Neural progenitor cell (in vitro differentiated cells): ENCODE data around the gene INAFM1.

Source experiments
- CTCF ChIP-seq: fragments of 200-600 bp; sonication (generic); IDR thresholded peaks from 2 replicates; pipeline ENCODE4 v1.5.1; 2017; ENCODE audit warnings: antibody characterized with exemption, mild to moderate bottlenecking
- EZH2 ChIP-seq: fragments of 200-600 bp; sonication (generic); IDR thresholded peaks from 2 replicates; pipeline ENCODE4 v1.6.1; 2017; ENCODE audit warnings: antibody characterized with exemption, mild to moderate bottlenecking, moderate library complexity

- TF ChIP-seq CTCF: no peak
- no peak for TF ChIP-seq EZH2
Measured at GRCh38 chr19:47232422-47233211, 42.1 kb upstream of the INAFM1 start.
